Trophoblast cell (in vitro differentiated cells and primary cell): ENCODE results near the gene FNBP1.

Experiments
- DNase-seq, 2 donors: peaks; one replicate each; pipeline ENCODE4 v3.0.0-alpha.2; 2016
- H2AFZ ChIP-seq: 2 replicates; pipeline ENCODE4 v1.6.1; 2013; ENCODE audit warnings: low read length, moderate library complexity, mild to moderate bottlenecking; ENCODE audit not compliant: insufficient read depth, poor library complexity
- H2AK5ac ChIP-seq: 2 replicates; pipeline ENCODE4 v1.6.1; 2013; ENCODE audit warnings: mild to moderate bottlenecking, low read length
- H2BK120ac ChIP-seq: 2 replicates; pipeline ENCODE4 v1.6.1; 2013; ENCODE audit warnings: low read length, mild to moderate bottlenecking, moderate library complexity; ENCODE audit not compliant: insufficient read depth, poor library complexity
- H2BK12ac ChIP-seq: 2 replicates; pipeline ENCODE4 v1.6.1; 2013; ENCODE audit warnings: mild to moderate bottlenecking, low read length, moderate library complexity
- H2BK5ac ChIP-seq: 2 replicates; pipeline ENCODE4 v1.6.1; 2013; ENCODE audit warnings: low read length, low read depth, moderate library complexity, mild to moderate bottlenecking; ENCODE audit not compliant: poor library complexity
- H3K14ac ChIP-seq: 2 replicates; pipeline ENCODE4 v1.6.1; 2013; ENCODE audit warnings: mild to moderate bottlenecking, low read length
- H3K18ac ChIP-seq: 2 replicates; pipeline ENCODE4 v1.6.1; 2013; ENCODE audit warnings: mild to moderate bottlenecking, low read length
- H3K23ac ChIP-seq: 2 replicates; pipeline ENCODE4 v1.6.1; 2013; ENCODE audit warnings: low read length
- H3K27ac ChIP-seq: 2 replicates; pipeline ENCODE4 v1.5.1; 2013; ENCODE audit warnings: low read depth, mild to moderate bottlenecking, inconsistent platforms, low read length, moderate library complexity
- H3K27me3 ChIP-seq: 2 replicates; pipeline ENCODE4 v1.6.1; 2013; ENCODE audit warnings: inconsistent platforms, mild to moderate bottlenecking, low read length, moderate library complexity; ENCODE audit not compliant: insufficient read depth
- H3K36me3 ChIP-seq, 2 experiments: 1 replicate in 1 of 2; 2 replicates in 1 of 2; pipeline ENCODE4 v1.6.1; 2013; ENCODE audit warnings: low read length in 2 of 2, mild to moderate bottlenecking in 2 of 2, moderate library complexity in 1 of 2; ENCODE audit not compliant: insufficient read depth in 2 of 2, control insufficient read depth in 1 of 2
- H3K4ac ChIP-seq: 2 replicates; pipeline ENCODE4 v1.6.1; 2013; ENCODE audit warnings: low read depth, mild to moderate bottlenecking, low read length, moderate library complexity
- H3K4me1 ChIP-seq, 2 experiments: 1 replicate in 1 of 2; 2 replicates in 1 of 2; pipeline ENCODE4 v1.6.1; 2013; ENCODE audit warnings: low read length in 2 of 2, mild to moderate bottlenecking in 2 of 2, moderate library complexity in 1 of 2; ENCODE audit not compliant: insufficient read depth in 2 of 2, control insufficient read depth in 1 of 2
- H3K4me2 ChIP-seq: 2 replicates; pipeline ENCODE4 v1.6.1; 2013; ENCODE audit warnings: inconsistent platforms, mild to moderate bottlenecking, low read length, moderate library complexity
- H3K4me3 ChIP-seq: 2 replicates; pipeline ENCODE4 v1.5.1; 2013; ENCODE audit warnings: mild to moderate bottlenecking, low read depth, low read length, inconsistent platforms
- H3K79me1 ChIP-seq: one replicate; pipeline ENCODE4 v1.6.1; 2013; ENCODE audit warnings: low read length
- H3K79me2 ChIP-seq: 2 replicates; pipeline ENCODE4 v1.6.1; 2013; ENCODE audit warnings: low read length, mild to moderate bottlenecking; ENCODE audit not compliant: control insufficient read depth, insufficient read depth, poor library complexity
- H3K9ac ChIP-seq: 2 replicates; pipeline ENCODE4 v1.6.1; 2013; ENCODE audit warnings: mild to moderate bottlenecking, low read length
- H3K9me3 ChIP-seq: 2 replicates; pipeline ENCODE4 v1.6.1; 2013; ENCODE audit warnings: low read depth, mild to moderate bottlenecking, control low read depth, inconsistent platforms, low read length; ENCODE audit not compliant: insufficient read depth
- H4K12ac ChIP-seq: 2 replicates; pipeline ENCODE4 v1.6.1; 2013; ENCODE audit warnings: low read depth, mild to moderate bottlenecking, low read length, moderate library complexity
- H4K8ac ChIP-seq: 2 replicates; pipeline ENCODE4 v1.6.1; 2013; ENCODE audit warnings: low read depth, mild to moderate bottlenecking, low read length, moderate library complexity
- H4K91ac ChIP-seq: one replicate; pipeline ENCODE4 v1.6.1; 2013; ENCODE audit warnings: low read depth, mild to moderate bottlenecking, low read length, moderate library complexity
- WGBS: extraction: QIAGEN DNeasy Blood & Tissue Kit; methylation state at CpG from one replicate; pipeline ENCODE4 v1.1.7; 2013; ENCODE audit warnings: missing lambda C conversion rate; ENCODE audit not compliant: insufficient read length, insufficient coverage; ENCODE audit errors: extremely low coverage; 5-methylcytosine and 5-hydroxymethylcytosine counted together

Gene FNBP1

DNA sequence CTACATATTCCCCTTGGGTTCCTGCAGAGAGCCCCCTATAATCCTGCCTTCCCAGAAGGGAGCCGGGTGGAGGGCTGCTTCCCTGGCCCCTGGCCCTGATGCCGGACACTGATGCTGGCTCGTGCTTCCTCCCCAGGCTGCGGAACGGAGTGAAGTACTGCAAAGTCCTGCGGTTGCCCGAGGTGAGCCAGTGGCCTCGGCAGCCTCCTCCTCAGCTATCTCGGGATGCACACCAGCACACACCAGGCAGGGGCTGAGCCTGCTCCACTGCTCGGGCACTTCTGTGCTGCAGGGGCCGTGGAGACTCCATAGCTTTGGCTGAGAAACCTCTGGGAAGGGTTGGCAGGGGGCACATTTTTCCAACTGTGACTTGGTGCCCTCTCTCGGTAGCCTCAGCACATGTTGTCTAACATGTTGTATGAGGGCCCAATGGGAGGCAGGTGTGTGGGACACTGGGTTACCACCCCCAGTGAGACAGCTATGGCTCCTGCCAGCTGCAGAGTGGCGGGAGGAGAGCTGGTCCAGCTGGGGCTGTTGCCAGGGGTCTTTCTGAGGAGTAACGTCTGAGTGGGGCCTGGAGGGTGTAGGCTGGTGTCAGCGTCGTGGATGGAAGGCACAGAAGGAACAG lies 169.3 kb downstream of the FNBP1 start:
- H4K91ac ChIP-seq = no peak overlapping the region
- no peak overlapping the region for H2BK120ac ChIP-seq
- no peak overlapping the region for H2AK5ac ChIP-seq
- no peaks in the 10 kb centered on the region for H3K4me1 ChIP-seq
- H3K4me2 ChIP-seq = no peak overlapping the region
- no CpG with 5 or more reads among the region's 16 CpGs for WGBS
- H2AFZ ChIP-seq = no peak overlapping the region
- peaks cover 18 to 23% of the 10 kb centered on the region in 2 experiments for H3K36me3 ChIP-seq
- no peak overlapping the region for H4K12ac ChIP-seq
- H3K27me3 ChIP-seq = no peaks in the 10 kb centered on the region
- DNase-seq = no peak
- H4K8ac ChIP-seq = no peak overlapping the region
- H3K14ac ChIP-seq = no peak overlapping the region
- no peak overlapping the region for H3K27ac ChIP-seq
- no peak overlapping the region for H2BK5ac ChIP-seq
- no peak overlapping the region for H3K4me3 ChIP-seq
- H2BK12ac ChIP-seq = no peak overlapping the region
- H3K9me3 ChIP-seq = no peaks in the 10 kb centered on the region
- H3K18ac ChIP-seq = no peak overlapping the region
- no peak overlapping the region for H3K23ac ChIP-seq
- no peak overlapping the region for H3K9ac ChIP-seq
- H3K79me2 ChIP-seq = no peaks in the 10 kb centered on the region
- H3K4ac ChIP-seq = no peak overlapping the region
- no peaks in the 10 kb centered on the region for H3K79me1 ChIP-seq

DNA sequence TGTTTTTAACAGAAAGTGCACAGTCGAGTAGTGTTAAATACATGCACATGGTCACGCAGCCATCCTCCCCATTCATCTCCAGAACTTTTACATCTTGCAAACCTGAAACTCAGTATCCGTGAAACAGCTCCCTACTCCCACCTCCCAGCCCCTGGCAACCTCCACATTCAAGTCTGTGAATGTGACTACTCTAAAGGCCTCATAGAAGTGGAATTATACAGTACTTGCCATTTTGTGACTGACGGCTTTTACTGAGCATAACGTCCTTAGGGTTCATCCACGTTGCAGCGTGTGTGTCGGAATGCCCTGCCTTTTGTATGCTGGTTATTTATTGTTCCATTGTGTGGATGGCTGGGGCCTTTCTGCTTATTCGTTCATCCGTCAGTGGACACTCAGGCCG lies 171.9 kb downstream of the FNBP1 start:
- no peak overlapping the region for H4K91ac ChIP-seq
- no peak overlapping the region for H4K8ac ChIP-seq
- H4K12ac ChIP-seq = no peak overlapping the region
- no peak overlapping the region for H2AK5ac ChIP-seq
- H3K27ac ChIP-seq = no peak overlapping the region
- no peaks in the 10 kb centered on the region for H3K79me1 ChIP-seq
- no peak overlapping the region for H3K23ac ChIP-seq
- H3K36me3 ChIP-seq = peaks cover 19 to 25% of the 10 kb centered on the region in 2 experiments
- H3K4me2 ChIP-seq = no peak overlapping the region
- H3K27me3 ChIP-seq = no peaks in the 10 kb centered on the region
- no peak overlapping the region for H2AFZ ChIP-seq
- H3K9ac ChIP-seq = no peak overlapping the region
- no peaks in the 10 kb centered on the region for H3K9me3 ChIP-seq
- H2BK5ac ChIP-seq = no peak overlapping the region
- no peaks in the 10 kb centered on the region for H3K79me2 ChIP-seq
- no CpG with 5 or more reads among the region's 11 CpGs for WGBS
- DNase-seq = no peak
- no peaks in the 10 kb centered on the region for H3K4me1 ChIP-seq
- H3K4me3 ChIP-seq = no peak overlapping the region
- no peak overlapping the region for H2BK12ac ChIP-seq
- H3K18ac ChIP-seq = no peak overlapping the region
- no peak overlapping the region for H2BK120ac ChIP-seq
- H3K4ac ChIP-seq = no peak overlapping the region
- no peak overlapping the region for H3K14ac ChIP-seq

DNA sequence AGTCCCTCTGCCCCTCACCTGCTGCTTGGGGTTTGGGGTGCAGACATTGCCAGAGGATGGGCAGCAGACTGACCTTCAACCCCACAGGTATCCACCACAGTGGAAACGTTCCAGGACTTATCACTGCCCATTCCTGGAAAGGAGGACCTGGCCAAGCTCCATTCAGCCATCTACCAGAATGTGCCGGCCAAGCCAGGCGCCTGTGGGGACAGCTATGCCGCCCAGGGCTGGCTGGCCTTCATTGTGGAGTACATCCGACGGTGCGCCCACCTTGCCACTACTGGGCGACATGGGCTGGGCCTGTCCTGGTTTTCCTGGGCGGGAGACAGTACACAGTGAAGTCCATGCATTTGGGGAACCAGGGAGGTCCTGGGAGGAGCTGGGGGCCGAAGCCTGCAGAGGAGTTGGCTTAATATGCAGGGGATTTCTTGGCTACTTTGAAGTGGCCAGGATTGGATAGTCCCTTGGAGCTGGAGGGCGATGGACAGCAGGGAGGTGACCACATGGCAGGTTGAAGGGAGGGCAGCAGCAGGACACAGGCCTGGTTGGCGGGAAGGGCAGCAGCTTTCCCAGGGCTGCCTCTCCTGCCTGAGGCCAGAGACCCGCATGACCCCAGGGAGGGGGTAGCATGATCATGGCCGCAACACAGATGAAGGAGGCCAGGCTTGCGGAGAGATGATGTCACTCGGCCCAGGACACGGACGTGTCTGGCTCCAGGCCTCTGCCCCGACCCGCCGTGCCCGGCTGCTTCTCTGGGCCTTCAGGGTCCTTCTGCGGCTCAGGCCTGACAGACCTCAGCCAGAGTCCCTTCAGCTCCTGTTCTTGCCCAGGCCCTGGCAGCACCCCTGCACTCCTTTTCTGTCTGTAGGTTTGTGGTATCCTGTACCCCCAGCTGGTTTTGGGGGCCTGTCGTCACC lies 173.1 kb downstream of the FNBP1 start:
- Histone ChIP-seq H3K79me2 (no peaks in the 10 kb centered on the region), H2BK12ac (no peak overlapping the region), H4K12ac (no peak overlapping the region), H2AK5ac (no peak overlapping the region), H3K36me3 (peaks cover 11 to 12% of the 10 kb centered on the region in 2 experiments), H3K4me1 (peaks cover 4% of the 10 kb centered on the region in 2 experiments), H3K23ac (no peak overlapping the region), H4K8ac (no peak overlapping the region), H3K4ac (no peak overlapping the region), H3K9me3 (no peaks in the 10 kb centered on the region), H3K14ac (no peak overlapping the region), H3K27ac (no peak overlapping the region), H3K27me3 (no peaks in the 10 kb centered on the region), H2BK120ac (no peak overlapping the region), H3K4me3 (no peak overlapping the region), H2AFZ (no peak overlapping the region), H3K18ac (no peak overlapping the region), H4K91ac (no peak overlapping the region), H3K9ac (no peak overlapping the region), H2BK5ac (no peak overlapping the region), H3K79me1 (peaks cover 3% of the 10 kb centered on the region), H3K4me2 (no peak overlapping the region)
- no CpG with 5 or more reads among the region's 24 CpGs for WGBS
- DNase-seq = no peak

DNA sequence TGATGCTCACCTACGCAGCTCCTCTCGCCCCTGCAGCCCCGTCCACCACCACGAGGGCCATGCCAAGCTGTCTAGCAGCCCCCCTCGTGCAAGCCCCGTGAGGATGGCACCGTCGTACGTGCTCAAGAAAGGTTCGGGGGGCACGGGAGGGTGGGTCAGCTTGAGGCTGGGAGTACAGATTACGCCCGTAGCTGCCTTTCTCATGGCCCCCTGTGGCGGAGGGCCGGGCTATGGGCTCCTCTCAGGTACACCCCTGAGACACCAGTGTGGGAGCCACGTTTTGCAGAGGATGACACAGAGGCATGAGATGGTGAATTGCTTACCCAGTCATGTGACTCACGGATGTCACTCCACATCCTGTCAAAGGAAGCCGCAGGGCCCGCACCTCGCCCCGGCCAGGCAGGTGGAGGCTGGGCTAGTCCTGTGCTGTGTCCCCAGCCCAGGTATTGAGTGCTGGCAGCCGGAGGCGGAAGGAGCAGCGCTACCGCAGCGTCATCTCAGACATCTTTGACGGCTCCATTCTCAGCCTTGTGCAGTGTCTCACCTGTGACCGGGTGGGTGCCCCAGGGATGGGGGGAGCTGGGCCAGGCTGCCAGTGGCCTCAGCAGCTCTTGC lies 174.0 kb downstream of the FNBP1 start:
- no peak overlapping the region for H2BK12ac ChIP-seq
- no peak overlapping the region for H3K9ac ChIP-seq
- no peak overlapping the region for H2AFZ ChIP-seq
- DNase-seq = peak in 1 of 2 donors; percentile 16
- H3K36me3 ChIP-seq = peaks cover 5 to 6% of the 10 kb centered on the region in 2 experiments
- no peak overlapping the region for H3K27ac ChIP-seq
- no peak overlapping the region for H2BK120ac ChIP-seq
- no CpG with 5 or more reads among the region's 28 CpGs for WGBS
- no peak overlapping the region for H4K8ac ChIP-seq
- no peak overlapping the region for H3K14ac ChIP-seq
- no peaks in the 10 kb centered on the region for H3K9me3 ChIP-seq
- H3K79me2 ChIP-seq = no peaks in the 10 kb centered on the region
- no peak overlapping the region for H4K12ac ChIP-seq
- no peak overlapping the region for H3K4me2 ChIP-seq
- no peak overlapping the region for H3K4me3 ChIP-seq
- H3K23ac ChIP-seq = no peak overlapping the region
- H3K4ac ChIP-seq = no peak overlapping the region
- peaks cover 3% of the 10 kb centered on the region for H3K79me1 ChIP-seq
- H3K4me1 ChIP-seq = peaks cover 4% of the 10 kb centered on the region in 2 experiments
- no peak overlapping the region for H4K91ac ChIP-seq
- H3K18ac ChIP-seq = no peak overlapping the region
- no peak overlapping the region for H2BK5ac ChIP-seq
- no peaks in the 10 kb centered on the region for H3K27me3 ChIP-seq
- no peak overlapping the region for H2AK5ac ChIP-seq
